GM12878 (cell line): ENCODE data around the gene MRPL50. TPM values are rescaled to one million over a fixed set of nuclear protein-coding genes. Genes with fewer than 3 reads are reported as not detected.

Experiments
- CBFB ChIP-seq: IDR thresholded peaks from 2 replicates; pipeline ENCODE4 v1.6.1; 2016; ENCODE audit warnings: antibody characterized with exemption, low read depth
- CEBPB ChIP-seq, 2 experiments: fragments of 150-350 bp in 1 of 2; IDR thresholded peaks; 2 replicates each; pipeline ENCODE4 v1.6.1; 2012 to 2014; ENCODE audit warnings: low read depth in 2 of 2, low read length in 2 of 2, borderline replicate concordance in 1 of 2, inconsistent platforms in 1 of 2
- CTCF ChIP-seq, 3 experiments: IDR thresholded peaks in 2 of 3; conservative IDR thresholded peaks in 1 of 3; 2 replicates each; pipeline ENCODE4 v1.5.1; 2011; ENCODE audit warnings: low read depth in 3 of 3, low read length in 3 of 3, mild to moderate bottlenecking in 3 of 3, control low read depth in 2 of 3, moderate library complexity in 2 of 3, inconsistent platforms in 1 of 3, mixed read lengths in 1 of 3; ENCODE audit not compliant: control insufficient read depth in 2 of 3, insufficient read depth in 1 of 3; ENCODE audit errors: extremely low read depth in 1 of 3
- E4F1 ChIP-seq: fragments of 450-650 bp; IDR thresholded peaks from 2 replicates; pipeline ENCODE4 v1.6.1; 2018; ENCODE audit warnings: borderline replicate concordance, mild to moderate bottlenecking; ENCODE audit not compliant: partially characterized antibody
- HCFC1 ChIP-seq: fragments of 150-350 bp; IDR thresholded peaks from 2 replicates; pipeline ENCODE4 v1.6.1; 2014; ENCODE audit warnings: low read length
- HDAC2 ChIP-seq: fragments of 200-600 bp; sonication (generic); IDR thresholded peaks from 2 replicates; pipeline ENCODE4 v1.6.1; 2017
- IKZF2 ChIP-seq, 2 experiments: fragments of 450-650 bp; IDR thresholded peaks; 2 replicates each; pipeline ENCODE4 v1.6.1; 2017; ENCODE audit warnings: mild to moderate bottlenecking in 2 of 2, moderate library complexity in 2 of 2
- KDM1A ChIP-seq: fragments of 200-600 bp; sonication (generic); IDR thresholded peaks from 2 replicates; pipeline ENCODE4 v1.6.1; 2016; ENCODE audit warnings: borderline replicate concordance
- NBN ChIP-seq: fragments of 450-650 bp; IDR thresholded peaks from 2 replicates; pipeline ENCODE4 v1.6.1; 2016
- RB1 ChIP-seq: fragments of 450-650 bp; formaldehyde crosslinking; IDR thresholded peaks from 2 replicates; pipeline ENCODE4 v1.6.1; 2017; ENCODE audit warnings: mild to moderate bottlenecking, borderline replicate concordance
- SMAD1 ChIP-seq: fragments of 450-650 bp; IDR thresholded peaks from 2 replicates; pipeline ENCODE4 v1.6.1; 2018; ENCODE audit warnings: mild to moderate bottlenecking, low read depth; ENCODE audit not compliant: partially characterized antibody
- SREBF1 ChIP-seq: IDR thresholded peaks from 2 replicates; pipeline ENCODE4 v1.6.1; 2012; ENCODE audit warnings: mild to moderate bottlenecking, low read length
- TAF1 ChIP-seq: IDR thresholded peaks from 2 replicates; pipeline ENCODE4 v1.6.1; 2011; ENCODE audit warnings: mild to moderate bottlenecking, low read depth, low read length, borderline replicate concordance
- ZBTB33 ChIP-seq: fragments of 450-650 bp; IDR thresholded peaks from 2 replicates; pipeline ENCODE4 v1.6.1; 2017; ENCODE audit warnings: mild to moderate bottlenecking
- polyA plus RNA-seq, 11 experiments: library from polyadenylated mRNA; depleted of rRNA in 4 of 11; unstranded in 6 of 11; stranded (reverse) in 5 of 11; fragments of >200 nt; fragmentation: Nextera tagmentation in 4 of 11; fragmentation: Illumina TruSeq in 1 of 11; extraction: Ambion mirVana in 4 of 11; extraction: Trizol in 1 of 11; gene quantifications; 1 replicate in 1 of 11; 2 replicates in 10 of 11; pipeline versions ENCODE4 v1.2.1 to v1.2.3, GENCODE V29; 2011 to 2016; ENCODE audit warnings: inconsistent platforms in 2 of 11, missing spikeins in 2 of 11, low read depth in 1 of 11
- total RNA-seq, 4 experiments: library from RNA; depleted of rRNA in 3 of 4; stranded (reverse); fragments of >200 nt in 3 of 4; fragmentation: Illumina TruSeq in 1 of 4; extraction: Trizol in 1 of 4; gene quantifications; 2 replicates each; pipeline versions ENCODE4 v1.2.1 to v1.2.3, GENCODE V29; 2013 to 2021
- TF ChIP-seq, protein P1 (sequence below): fragments of 450-650 bp; IDR thresholded peaks from 2 replicates; pipeline ENCODE4 v1.6.1; 2016; ENCODE audit warnings: mild to moderate bottlenecking, moderate library complexity, borderline replicate concordance
- TF ChIP-seq, protein P2 (sequence below): IDR thresholded peaks from 2 replicates; pipeline ENCODE4 v1.6.1; 2011; ENCODE audit warnings: borderline replicate concordance, low read depth, mild to moderate bottlenecking, moderate library complexity, low read length; ENCODE audit not compliant: insufficient read depth, poor library complexity, severe bottlenecking

Gene MRPL50
- total and polyA plus RNA-seq, 10 of the 15 experiments (the other 5 are each of a cell fraction or from before 2014, with no cell fraction given): 12.8 to 79.4 (median 27.9) TPM

GRCh38 chr9:101398068-101398929 is at the start of gene MRPL50, which contains the start of gene ZNF189 (continued):
- TF ChIP-seq CTCF (IDR thresholded peaks at IDR 0.05 in 2 of 3, conservative IDR thresholded peaks at IDR 0.05 in 1 of 3; ENCODE audit: control insufficient read depth in 2 of 3, extremely low read depth in 1 of 3, insufficient read depth in 1 of 3, low read depth in 3 of 3, low read length in 3 of 3): no peak
- TF ChIP-seq, protein P1, sequence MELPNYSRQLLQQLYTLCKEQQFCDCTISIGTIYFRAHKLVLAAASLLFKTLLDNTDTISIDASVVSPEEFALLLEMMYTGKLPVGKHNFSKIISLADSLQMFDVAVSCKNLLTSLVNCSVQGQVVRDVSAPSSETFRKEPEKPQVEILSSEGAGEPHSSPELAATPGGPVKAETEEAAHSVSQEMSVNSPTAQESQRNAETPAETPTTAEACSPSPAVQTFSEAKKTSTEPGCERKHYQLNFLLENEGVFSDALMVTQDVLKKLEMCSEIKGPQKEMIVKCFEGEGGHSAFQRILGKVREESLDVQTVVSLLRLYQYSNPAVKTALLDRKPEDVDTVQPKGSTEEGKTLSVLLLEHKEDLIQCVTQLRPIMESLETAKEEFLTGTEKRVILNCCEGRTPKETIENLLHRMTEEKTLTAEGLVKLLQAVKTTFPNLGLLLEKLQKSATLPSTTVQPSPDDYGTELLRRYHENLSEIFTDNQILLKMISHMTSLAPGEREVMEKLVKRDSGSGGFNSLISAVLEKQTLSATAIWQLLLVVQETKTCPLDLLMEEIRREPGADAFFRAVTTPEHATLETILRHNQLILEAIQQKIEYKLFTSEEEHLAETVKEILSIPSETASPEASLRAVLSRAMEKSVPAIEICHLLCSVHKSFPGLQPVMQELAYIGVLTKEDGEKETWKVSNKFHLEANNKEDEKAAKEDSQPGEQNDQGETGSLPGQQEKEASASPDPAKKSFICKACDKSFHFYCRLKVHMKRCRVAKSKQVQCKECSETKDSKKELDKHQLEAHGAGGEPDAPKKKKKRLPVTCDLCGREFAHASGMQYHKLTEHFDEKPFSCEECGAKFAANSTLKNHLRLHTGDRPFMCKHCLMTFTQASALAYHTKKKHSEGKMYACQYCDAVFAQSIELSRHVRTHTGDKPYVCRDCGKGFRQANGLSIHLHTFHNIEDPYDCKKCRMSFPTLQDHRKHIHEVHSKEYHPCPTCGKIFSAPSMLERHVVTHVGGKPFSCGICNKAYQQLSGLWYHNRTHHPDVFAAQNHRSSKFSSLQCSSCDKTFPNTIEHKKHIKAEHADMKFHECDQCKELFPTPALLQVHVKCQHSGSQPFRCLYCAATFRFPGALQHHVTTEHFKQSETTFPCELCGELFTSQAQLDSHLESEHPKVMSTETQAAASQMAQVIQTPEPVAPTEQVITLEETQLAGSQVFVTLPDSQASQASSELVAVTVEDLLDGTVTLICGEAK: peak; percentile 77; the same call in 1 of the 2 replicates
- TF ChIP-seq CEBPB (IDR thresholded peaks at IDR 0.05; ENCODE audit: borderline replicate concordance in 1 of 2, low read depth in 2 of 2, low read length in 2 of 2): no peak
- no peak for TF ChIP-seq ZBTB33
- TF ChIP-seq IKZF2 (IDR thresholded peaks at IDR 0.05): no peak
- TF ChIP-seq, protein P2, sequence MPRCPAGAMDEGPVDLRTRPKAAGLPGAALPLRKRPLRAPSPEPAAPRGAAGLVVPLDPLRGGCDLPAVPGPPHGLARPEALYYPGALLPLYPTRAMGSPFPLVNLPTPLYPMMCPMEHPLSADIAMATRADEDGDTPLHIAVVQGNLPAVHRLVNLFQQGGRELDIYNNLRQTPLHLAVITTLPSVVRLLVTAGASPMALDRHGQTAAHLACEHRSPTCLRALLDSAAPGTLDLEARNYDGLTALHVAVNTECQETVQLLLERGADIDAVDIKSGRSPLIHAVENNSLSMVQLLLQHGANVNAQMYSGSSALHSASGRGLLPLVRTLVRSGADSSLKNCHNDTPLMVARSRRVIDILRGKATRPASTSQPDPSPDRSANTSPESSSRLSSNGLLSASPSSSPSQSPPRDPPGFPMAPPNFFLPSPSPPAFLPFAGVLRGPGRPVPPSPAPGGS: no peak
- no peak for TF ChIP-seq HDAC2
- peak; percentile 71 for TF ChIP-seq NBN
- TF ChIP-seq SREBF1: peak; percentile 82
- no peak for TF ChIP-seq E4F1
- TF ChIP-seq RB1: 0 out of 2 replicates have a peak, but pooled peaks have one; percentile 51
- TF ChIP-seq CBFB: no peak
- peak; percentile 72 for TF ChIP-seq SMAD1
- peak; percentile 100 for TF ChIP-seq HCFC1
- TF ChIP-seq TAF1: peak; percentile 90
- no peak for TF ChIP-seq KDM1A
